IMR-90 (cell line): ENCODE results near the gene DVL3.

Experiments used
- BHLHE40 ChIP-seq: fragments of 150-350 bp; IDR thresholded peaks from 2 replicates; pipeline ENCODE4 v1.6.1; 2016; ENCODE audit warnings: mild to moderate bottlenecking, low read depth, low read length
- CHD1 ChIP-seq: IDR thresholded peaks from 2 replicates; pipeline ENCODE4 v1.6.1; 2012; ENCODE audit warnings: low read depth, low read length, improper control_type of control experiment
- FOS ChIP-seq: fragments of 150-350 bp; IDR thresholded peaks from 2 replicates; pipeline ENCODE4 v1.6.1; 2016; ENCODE audit warnings: low read depth, low read length
- MAFK ChIP-seq: IDR thresholded peaks from 2 replicates; pipeline ENCODE4 v1.6.1; 2012; ENCODE audit warnings: low read depth, low read length, improper control_type of control experiment
- MAZ ChIP-seq: IDR thresholded peaks from 2 replicates; pipeline ENCODE4 v1.6.1; 2012; ENCODE audit warnings: low read depth, mild to moderate bottlenecking, low read length, improper control_type of control experiment, moderate library complexity, borderline replicate concordance
- MXI1 ChIP-seq: IDR thresholded peaks from 2 replicates; pipeline ENCODE4 v1.6.1; 2012; ENCODE audit warnings: low read depth, mild to moderate bottlenecking, low read length, moderate library complexity, borderline replicate concordance
- POLR2A ChIP-seq: IDR thresholded peaks from 2 replicates; pipeline ENCODE4 v1.6.1; 2012; ENCODE audit warnings: mild to moderate bottlenecking, low read depth, low read length
- RAD21 ChIP-seq: IDR thresholded peaks from 2 replicates; pipeline ENCODE4 v1.6.1; 2012; ENCODE audit warnings: low read length, improper control_type of control experiment
- RCOR1 ChIP-seq: IDR thresholded peaks from 2 replicates; pipeline ENCODE4 v1.6.1; 2012; ENCODE audit warnings: mild to moderate bottlenecking, low read length, improper control_type of control experiment; ENCODE audit not compliant: insufficient replicate concordance
- SMC3 ChIP-seq: fragments of 150-350 bp; IDR thresholded peaks from 2 replicates; pipeline ENCODE4 v1.6.1; 2016; ENCODE audit warnings: low read depth, mild to moderate bottlenecking, antibody characterized with exemption, low read length, moderate library complexity
- TF ChIP-seq, protein P1 (sequence below): conservative IDR thresholded peaks from 2 replicates; pipeline ENCODE4 v1.5.1; 2012; ENCODE audit warnings: mild to moderate bottlenecking, low read depth, low read length, improper control_type of control experiment
- TF ChIP-seq, protein P2 (sequence below): fragments of 150-350 bp; IDR thresholded peaks from 2 replicates; pipeline ENCODE4 v1.6.1; 2017; ENCODE audit warnings: mild to moderate bottlenecking, antibody characterized with exemption, low read length, low read depth

- TF ChIP-seq, protein P1, sequence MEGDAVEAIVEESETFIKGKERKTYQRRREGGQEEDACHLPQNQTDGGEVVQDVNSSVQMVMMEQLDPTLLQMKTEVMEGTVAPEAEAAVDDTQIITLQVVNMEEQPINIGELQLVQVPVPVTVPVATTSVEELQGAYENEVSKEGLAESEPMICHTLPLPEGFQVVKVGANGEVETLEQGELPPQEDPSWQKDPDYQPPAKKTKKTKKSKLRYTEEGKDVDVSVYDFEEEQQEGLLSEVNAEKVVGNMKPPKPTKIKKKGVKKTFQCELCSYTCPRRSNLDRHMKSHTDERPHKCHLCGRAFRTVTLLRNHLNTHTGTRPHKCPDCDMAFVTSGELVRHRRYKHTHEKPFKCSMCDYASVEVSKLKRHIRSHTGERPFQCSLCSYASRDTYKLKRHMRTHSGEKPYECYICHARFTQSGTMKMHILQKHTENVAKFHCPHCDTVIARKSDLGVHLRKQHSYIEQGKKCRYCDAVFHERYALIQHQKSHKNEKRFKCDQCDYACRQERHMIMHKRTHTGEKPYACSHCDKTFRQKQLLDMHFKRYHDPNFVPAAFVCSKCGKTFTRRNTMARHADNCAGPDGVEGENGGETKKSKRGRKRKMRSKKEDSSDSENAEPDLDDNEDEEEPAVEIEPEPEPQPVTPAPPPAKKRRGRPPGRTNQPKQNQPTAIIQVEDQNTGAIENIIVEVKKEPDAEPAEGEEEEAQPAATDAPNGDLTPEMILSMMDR: no peak
- TF ChIP-seq POLR2A (no peak), SMC3 (no peak), MXI1 (no peak), MAZ (no peak), BHLHE40 (no peak), RAD21 (no peak), RCOR1 (no peak), CHD1 (no peak), FOS (no peak), MAFK (no peak)
- TF ChIP-seq, protein P2, sequence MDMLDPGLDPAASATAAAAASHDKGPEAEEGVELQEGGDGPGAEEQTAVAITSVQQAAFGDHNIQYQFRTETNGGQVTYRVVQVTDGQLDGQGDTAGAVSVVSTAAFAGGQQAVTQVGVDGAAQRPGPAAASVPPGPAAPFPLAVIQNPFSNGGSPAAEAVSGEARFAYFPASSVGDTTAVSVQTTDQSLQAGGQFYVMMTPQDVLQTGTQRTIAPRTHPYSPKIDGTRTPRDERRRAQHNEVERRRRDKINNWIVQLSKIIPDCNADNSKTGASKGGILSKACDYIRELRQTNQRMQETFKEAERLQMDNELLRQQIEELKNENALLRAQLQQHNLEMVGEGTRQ: no peak
Observed at GRCh38 chr3:184200825-184201224, 45.6 kb downstream of the DVL3 start.
